Suprapubic skin (tissue), 4 donors: Measurements from ENCODE around the gene PDILT. TPM values are rescaled to one million over a fixed set of nuclear protein-coding genes. Genes with fewer than 3 reads are reported as not detected.
"Not testable (repeated sequence)": the region's sequence is repeated elsewhere in the genome, so short reads cannot be mapped to it uniquely, and the experiment has no call there.

ENCODE experiments used
- DNase-seq, 2 donors: peaks; one replicate each; pipeline ENCODE4 v3.0.0-alpha.2; 2019; ENCODE audit warnings: low spot score in 2 of 2
- H3K27ac ChIP-seq: fragments of 200-600 bp; sonication (generic); one replicate; pipeline ENCODE4 v1.5.1; 2019
- H3K27me3 ChIP-seq: fragments of 200-600 bp; sonication (generic); one replicate; pipeline ENCODE4 v1.5.1; 2019
- H3K36me3 ChIP-seq: fragments of 200-600 bp; sonication (generic); one replicate; pipeline ENCODE4 v1.5.1; 2019
- H3K4me1 ChIP-seq: fragments of 200-600 bp; sonication (generic); one replicate; pipeline ENCODE4 v1.5.1; 2019
- H3K4me3 ChIP-seq: fragments of 200-600 bp; sonication (generic); one replicate; pipeline ENCODE4 v1.5.1; 2019; ENCODE audit warnings: mild to moderate bottlenecking
- H3K9me3 ChIP-seq: fragments of 200-600 bp; sonication (generic); one replicate; pipeline ENCODE4 v1.5.1; 2019
- EP300 ChIP-seq: sonication (generic); formaldehyde crosslinking; IDR thresholded peaks from one replicate; pipeline ENCODE4 v1.6.1; 2017; ENCODE audit warnings: antibody characterized with exemption
- POLR2A ChIP-seq, 2 donors: fragments of 450-650 bp; IDR thresholded peaks; one replicate each; pipeline ENCODE4 v1.6.1; 2017; ENCODE audit warnings: antibody characterized with exemption in 2 of 2, mild to moderate bottlenecking in 2 of 2, moderate library complexity in 2 of 2
- POLR2AphosphoS5 ChIP-seq, 3 donors: sonication (generic); formaldehyde crosslinking; IDR thresholded peaks; one replicate each; pipeline ENCODE4 v1.6.1; 2017; ENCODE audit warnings: antibody characterized with exemption in 3 of 3
- WGBS: methylation state at CpG from one replicate; pipeline ENCODE4 v1.1.5; 2018; 5-methylcytosine and 5-hydroxymethylcytosine counted together
- total RNA-seq, 4 donors: library from RNA; depleted of rRNA; stranded (reverse); fragments of >200 nt; gene quantifications; one replicate each; pipeline ENCODE4 v1.1.0, GENCODE V29; 2016
- TF ChIP-seq, protein P1 (sequence below), 2 donors: fragments of 200-600 bp in 1 of 2; fragments of 450-650 bp in 1 of 2; sonication (generic) in 1 of 2; IDR thresholded peaks; one replicate each; pipeline ENCODE4 v1.5.1; 2016 to 2019; ENCODE audit warnings: antibody characterized with exemption in 2 of 2, mild to moderate bottlenecking in 1 of 2, moderate library complexity in 1 of 2

The PDILT gene
- total RNA-seq, 4 donors from 2014 or later = not detected

DNA sequence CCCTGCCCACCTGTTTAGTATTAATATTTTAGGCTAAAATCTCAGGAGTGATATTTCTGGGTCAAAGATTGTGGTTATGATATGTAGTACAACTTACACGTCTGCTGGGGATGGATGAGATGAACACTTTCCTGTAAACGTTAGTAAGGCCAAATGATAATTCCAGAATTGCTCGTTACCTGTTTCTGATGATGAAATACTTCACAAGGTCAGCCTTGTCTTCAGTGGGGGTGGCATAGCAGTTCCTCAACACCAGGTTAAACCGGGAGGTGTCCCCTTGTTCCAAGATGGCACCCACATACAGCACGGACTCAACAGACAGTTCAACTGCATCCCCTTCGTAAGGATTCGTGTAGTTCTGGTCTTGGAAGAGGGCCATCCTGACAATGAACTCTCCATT, 86.5 kb downstream of the PDILT start:
- Histone ChIP-seq H3K9me3 (no peaks in the 10 kb centered on the region), H3K27ac (no peak overlapping the region), H3K36me3 (no peaks in the 10 kb centered on the region), H3K4me3 (no peak overlapping the region), H3K4me1 (no peaks in the 10 kb centered on the region), H3K27me3 (no peaks in the 10 kb centered on the region)
- DNase-seq = no peak
- TF ChIP-seq EP300 (no peak), POLR2AphosphoS5 (IDR thresholded peaks at IDR 0.05) (no peak)
- WGBS = 73% methylated on average over 7 of the region's 7 CpGs

DNA sequence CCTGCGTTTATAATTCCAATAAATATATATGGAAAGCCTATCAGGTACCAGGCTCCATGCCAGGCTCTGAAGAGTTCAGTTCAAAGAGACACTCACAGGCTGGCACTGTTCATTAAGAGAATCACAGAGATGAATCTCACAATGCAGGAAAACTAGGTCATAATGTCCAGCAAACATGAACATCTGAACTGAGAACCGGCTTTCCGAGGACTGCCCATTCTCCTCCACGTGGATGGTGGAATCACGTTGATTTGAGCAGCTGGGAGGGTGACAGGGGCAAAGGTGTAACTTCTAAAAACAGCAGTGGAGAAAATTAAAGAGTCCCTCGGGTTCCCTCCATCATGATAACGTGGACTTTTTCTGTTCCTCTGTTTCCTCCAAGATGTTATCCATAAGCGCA, 87.4 kb downstream of the PDILT start:
- DNase-seq = no peak
- no peaks in the 10 kb centered on the region for H3K27me3 ChIP-seq
- 47% methylated on average over 8 of the region's 8 CpGs for WGBS

DNA sequence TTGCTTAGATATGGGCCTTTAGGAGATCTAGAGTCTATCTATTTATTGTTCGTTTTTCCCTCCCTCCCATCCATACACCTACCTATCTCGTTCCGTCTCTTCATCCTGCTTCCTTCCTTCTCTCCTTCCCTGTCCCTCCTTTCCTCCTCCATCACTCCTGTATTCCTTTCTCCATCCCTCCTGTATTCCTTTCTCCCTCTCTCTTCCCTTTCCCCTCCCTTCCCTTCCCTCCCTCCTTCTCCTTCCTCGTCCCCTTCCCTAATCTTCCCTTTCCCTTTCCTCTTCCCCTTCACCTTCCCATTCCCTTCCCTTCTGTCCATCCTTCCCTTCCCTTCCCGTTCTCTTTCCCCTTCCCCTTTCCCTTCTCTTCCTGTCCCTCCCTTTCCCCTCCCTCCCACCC, 87.8 kb downstream of the PDILT start:
- Histone ChIP-seq H3K9me3 (no peaks in the 10 kb centered on the region), H3K4me3 (no peak overlapping the region), H3K27me3 (no peaks in the 10 kb centered on the region), H3K27ac (no peak overlapping the region), H3K4me1 (no peaks in the 10 kb centered on the region), H3K36me3 (no peaks in the 10 kb centered on the region)
- TF ChIP-seq POLR2AphosphoS5 (IDR thresholded peaks at IDR 0.05) (no peak), POLR2A (IDR thresholded peaks at IDR 0.05) (no peak), EP300 (no peak)
- TF ChIP-seq, protein P1, sequence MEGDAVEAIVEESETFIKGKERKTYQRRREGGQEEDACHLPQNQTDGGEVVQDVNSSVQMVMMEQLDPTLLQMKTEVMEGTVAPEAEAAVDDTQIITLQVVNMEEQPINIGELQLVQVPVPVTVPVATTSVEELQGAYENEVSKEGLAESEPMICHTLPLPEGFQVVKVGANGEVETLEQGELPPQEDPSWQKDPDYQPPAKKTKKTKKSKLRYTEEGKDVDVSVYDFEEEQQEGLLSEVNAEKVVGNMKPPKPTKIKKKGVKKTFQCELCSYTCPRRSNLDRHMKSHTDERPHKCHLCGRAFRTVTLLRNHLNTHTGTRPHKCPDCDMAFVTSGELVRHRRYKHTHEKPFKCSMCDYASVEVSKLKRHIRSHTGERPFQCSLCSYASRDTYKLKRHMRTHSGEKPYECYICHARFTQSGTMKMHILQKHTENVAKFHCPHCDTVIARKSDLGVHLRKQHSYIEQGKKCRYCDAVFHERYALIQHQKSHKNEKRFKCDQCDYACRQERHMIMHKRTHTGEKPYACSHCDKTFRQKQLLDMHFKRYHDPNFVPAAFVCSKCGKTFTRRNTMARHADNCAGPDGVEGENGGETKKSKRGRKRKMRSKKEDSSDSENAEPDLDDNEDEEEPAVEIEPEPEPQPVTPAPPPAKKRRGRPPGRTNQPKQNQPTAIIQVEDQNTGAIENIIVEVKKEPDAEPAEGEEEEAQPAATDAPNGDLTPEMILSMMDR (IDR thresholded peaks at IDR 0.05) = no peak
- no peak for DNase-seq
- 64% methylated on average over 5 of the region's 5 CpGs for WGBS

More for the DNA sequence above, 87.4 kb downstream of the PDILT start:
- Histone ChIP-seq H3K4me3 (no peak overlapping the region), H3K4me1 (no peaks in the 10 kb centered on the region), H3K9me3 (no peaks in the 10 kb centered on the region), H3K27ac (no peak overlapping the region), H3K36me3 (no peaks in the 10 kb centered on the region)
- no peak for TF ChIP-seq POLR2AphosphoS5 (IDR thresholded peaks at IDR 0.05)
- TF ChIP-seq, protein P1 (IDR thresholded peaks at IDR 0.05) = no peak
- TF ChIP-seq EP300 = no peak
- TF ChIP-seq POLR2A (IDR thresholded peaks at IDR 0.05) = no peak

DNA sequence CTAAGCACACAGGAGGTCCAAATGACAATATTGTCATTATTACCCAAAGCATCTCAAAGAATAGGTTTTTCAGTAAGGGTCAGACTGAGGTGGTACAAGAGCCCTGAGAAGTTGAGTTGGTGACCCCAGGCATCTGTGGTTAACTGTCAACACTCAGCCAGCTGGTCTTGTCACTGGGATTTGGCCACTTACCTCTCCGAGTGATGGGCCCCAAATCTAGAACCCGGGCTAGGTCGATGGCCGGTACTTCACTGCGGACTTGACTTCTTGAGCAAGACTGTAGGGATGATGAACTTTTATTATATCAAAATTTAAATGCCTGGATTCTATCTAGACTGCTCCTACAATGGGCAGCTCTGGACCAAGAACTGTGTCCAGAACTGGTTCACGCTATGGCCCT, 88.8 kb downstream of the PDILT start:
- no peaks in the 10 kb centered on the region for H3K27me3 ChIP-seq
- WGBS = 91% methylated on average over 6 of the region's 6 CpGs

DNA sequence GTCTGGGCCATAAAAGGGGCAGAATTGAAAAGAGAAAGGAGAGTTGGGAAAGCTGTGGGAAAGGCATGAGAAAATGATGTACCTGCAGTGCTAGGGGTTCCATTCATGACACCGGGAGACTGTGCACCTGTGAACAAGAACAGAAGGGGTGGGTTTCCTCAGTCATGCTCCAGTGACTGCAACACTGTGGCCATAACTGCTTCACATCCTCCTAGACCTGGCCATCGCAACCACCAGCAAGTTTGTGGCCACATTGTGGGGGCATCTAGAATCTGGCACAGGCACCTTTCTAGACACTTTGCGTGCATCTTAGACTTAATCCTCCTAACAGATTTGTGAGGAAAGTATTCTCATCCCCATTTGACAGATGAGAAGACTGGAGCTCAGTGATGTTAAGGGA, 90.0 kb downstream of the PDILT start:
- no peaks in the 10 kb centered on the region for H3K27me3 ChIP-seq
- TF ChIP-seq EP300 (no peak), POLR2AphosphoS5 (IDR thresholded peaks at IDR 0.05) (no peak), POLR2A (IDR thresholded peaks at IDR 0.05) (no peak)
- TF ChIP-seq, protein P1 (IDR thresholded peaks at IDR 0.05) = no peak
- no peaks in the 10 kb centered on the region for H3K9me3 ChIP-seq
- no peaks in the 10 kb centered on the region for H3K4me1 ChIP-seq
- H3K4me3 ChIP-seq = no peak overlapping the region
- H3K36me3 ChIP-seq = no peaks in the 10 kb centered on the region
- DNase-seq = no peak
- WGBS = 98% methylated on average over 3 of the region's 3 CpGs
- no peak overlapping the region for H3K27ac ChIP-seq

More for the DNA sequence above, 88.8 kb downstream of the PDILT start:
- no peak overlapping the region for H3K27ac ChIP-seq
- H3K36me3 ChIP-seq = no peaks in the 10 kb centered on the region
- no peaks in the 10 kb centered on the region for H3K4me1 ChIP-seq
- H3K9me3 ChIP-seq = no peaks in the 10 kb centered on the region
- H3K4me3 ChIP-seq = no peak overlapping the region
- DNase-seq = no peak
- TF ChIP-seq EP300 (no peak), POLR2A (IDR thresholded peaks at IDR 0.05) (no peak)

DNA sequence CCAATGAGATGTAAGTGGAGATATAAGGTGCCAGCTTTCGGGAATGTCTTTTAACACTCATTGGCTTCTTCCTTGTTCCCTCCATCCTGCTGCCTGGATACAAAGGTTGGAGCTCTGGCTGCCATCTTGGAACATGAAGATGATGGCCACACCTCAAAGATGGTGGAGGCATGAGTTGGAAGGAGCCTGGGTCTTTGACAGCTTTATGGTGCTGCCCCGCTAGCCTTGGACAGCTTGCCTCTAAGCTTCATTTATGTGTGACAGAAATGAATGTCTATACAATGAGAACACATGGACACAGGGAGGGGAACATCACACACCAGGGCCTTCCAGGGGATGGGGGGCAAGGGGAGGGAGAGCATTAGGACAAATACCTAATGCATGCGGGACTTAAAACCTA, 90.8 kb downstream of the PDILT start:
- H3K36me3 ChIP-seq = no peaks in the 10 kb centered on the region
- DNase-seq = no peak
- no peak overlapping the region for H3K4me3 ChIP-seq
- no peaks in the 10 kb centered on the region for H3K4me1 ChIP-seq
- H3K27me3 ChIP-seq = no peaks in the 10 kb centered on the region
- no peaks in the 10 kb centered on the region for H3K9me3 ChIP-seq
- WGBS = 89% methylated on average over 3 of the region's 3 CpGs
- no peak overlapping the region for H3K27ac ChIP-seq
- TF ChIP-seq, protein P1 (IDR thresholded peaks at IDR 0.05) = no peak
- no peak for TF ChIP-seq POLR2A (IDR thresholded peaks at IDR 0.05)
- no peak for TF ChIP-seq POLR2AphosphoS5 (IDR thresholded peaks at IDR 0.05)
- TF ChIP-seq EP300 = no peak

DNA sequence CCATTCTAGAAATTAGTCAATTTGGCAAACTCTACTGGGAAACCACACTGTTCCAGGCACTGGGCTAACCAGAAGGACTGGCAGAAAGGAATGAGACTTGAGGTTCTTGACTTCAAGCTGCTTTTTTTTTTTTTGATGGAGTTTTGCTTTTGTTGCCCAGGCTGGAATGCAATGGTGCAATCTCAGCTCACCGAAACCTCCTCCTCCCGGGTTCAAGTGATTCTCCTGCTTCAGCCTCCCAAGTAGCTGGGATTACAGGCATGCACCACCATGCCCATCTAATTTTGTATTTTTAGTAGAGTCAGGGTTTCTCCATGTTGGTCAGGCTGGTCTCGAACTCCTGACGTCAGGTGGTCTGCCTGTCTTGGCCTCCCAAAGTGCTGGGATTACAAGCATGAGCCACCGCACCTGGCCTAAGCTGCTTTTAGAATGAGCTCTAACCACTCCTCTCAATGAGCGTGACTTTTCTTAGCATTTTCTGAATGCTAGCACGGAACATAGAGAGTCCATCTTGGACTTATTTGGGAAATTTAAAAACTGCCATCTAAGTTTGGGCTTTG, 91.9 kb downstream of the PDILT start:
- not testable (repeated sequence) for DNase-seq, H3K27me3 ChIP-seq, H3K9me3 ChIP-seq, H3K4me3 ChIP-seq, H3K27ac ChIP-seq, H3K36me3 ChIP-seq, H3K4me1 ChIP-seq
- 93% methylated on average over 7 of the region's 7 CpGs for WGBS
